ENCODE data around the gene KRTAP5-7. TPM values are rescaled to one million over a fixed set of nuclear protein-coding genes. Genes with fewer than 3 reads are reported as not detected.
"Not testable (repeated sequence)": the region's sequence is repeated elsewhere in the genome, so short reads cannot be mapped to it uniquely, and the experiment has no call there.

Gene KRTAP5-7
- not detected for total RNA-seq

- H3K27me3 ChIP-seq, H3K36me3 ChIP-seq, H3K27ac ChIP-seq, H3K4me3 ChIP-seq, H3K4me1 ChIP-seq, ATAC-seq: not testable (repeated sequence)
- peaks cover 0 to 10% (median 0%) of the 10 kb centered on the region in 3 donors for H3K9me3 ChIP-seq
- 60 to 71% methylated on average over 5 to 7 of the region's 10 CpGs for WGBS, 2 donors (ENCODE audit: low coverage in 1 of 2)
Measured at GRCh38 chr11:71526796-71527575, at the start of gene KRTAP5-7. Gene KRTAP5-7, plus strand, starts transcription at chr11:71527267. Its CDS starts 34 bp downstream, at chr11:71527301.

- no peaks in the 10 kb centered on the region for H3K9me3 ChIP-seq
- H3K27me3 ChIP-seq, result no peaks in the 10 kb centered on the region
- TF ChIP-seq EP300 (IDR thresholded peaks at IDR 0.05) (no peak), POLR2AphosphoS5 (IDR thresholded peaks at IDR 0.05) (no peak), POLR2A (IDR thresholded peaks at IDR 0.05) (no peak), CTCF (IDR thresholded peaks at IDR 0.05) (no peak)
- no peak overlapping the region for H3K27ac ChIP-seq
- H3K4me1 ChIP-seq, result no peaks in the 10 kb centered on the region
- ATAC-seq, result no peak
- H3K36me3 ChIP-seq, result peaks cover 0 to 100% of the 10 kb centered on the region in 2 donors
- H3K4me3 ChIP-seq, result no peak overlapping the region
- WGBS, 2 donors (ENCODE audit: low coverage in 1 of 2), result 69 to 81% methylated on average over 4 to 13 of the region's 25 CpGs
Measured at GRCh38 chr11:71477641-71478527, 49.2 kb upstream of the KRTAP5-7 start.

GRCh38 chr11:71478528-71478840, 48.6 kb upstream of the KRTAP5-7 start:
- TF ChIP-seq EP300 (IDR thresholded peaks at IDR 0.05) (no peak), POLR2AphosphoS5 (IDR thresholded peaks at IDR 0.05) (no peak), CTCF (IDR thresholded peaks at IDR 0.05) (no peak), POLR2A (IDR thresholded peaks at IDR 0.05) (no peak)
- Histone ChIP-seq H3K4me1 (no peaks in the 10 kb centered on the region), H3K27ac (no peak overlapping the region), H3K9me3 (no peaks in the 10 kb centered on the region), H3K4me3 (no peak overlapping the region), H3K27me3 (no peaks in the 10 kb centered on the region), H3K36me3 (peaks cover 0 to 100% of the 10 kb centered on the region in 2 donors)
- no peak for ATAC-seq
- 100% methylated on average over 4 of the region's 11 CpGs; no CpG with 5 or more reads in 1 of the 2 donors for WGBS, 2 donors (ENCODE audit: low coverage in 1 of 2)

DNA sequence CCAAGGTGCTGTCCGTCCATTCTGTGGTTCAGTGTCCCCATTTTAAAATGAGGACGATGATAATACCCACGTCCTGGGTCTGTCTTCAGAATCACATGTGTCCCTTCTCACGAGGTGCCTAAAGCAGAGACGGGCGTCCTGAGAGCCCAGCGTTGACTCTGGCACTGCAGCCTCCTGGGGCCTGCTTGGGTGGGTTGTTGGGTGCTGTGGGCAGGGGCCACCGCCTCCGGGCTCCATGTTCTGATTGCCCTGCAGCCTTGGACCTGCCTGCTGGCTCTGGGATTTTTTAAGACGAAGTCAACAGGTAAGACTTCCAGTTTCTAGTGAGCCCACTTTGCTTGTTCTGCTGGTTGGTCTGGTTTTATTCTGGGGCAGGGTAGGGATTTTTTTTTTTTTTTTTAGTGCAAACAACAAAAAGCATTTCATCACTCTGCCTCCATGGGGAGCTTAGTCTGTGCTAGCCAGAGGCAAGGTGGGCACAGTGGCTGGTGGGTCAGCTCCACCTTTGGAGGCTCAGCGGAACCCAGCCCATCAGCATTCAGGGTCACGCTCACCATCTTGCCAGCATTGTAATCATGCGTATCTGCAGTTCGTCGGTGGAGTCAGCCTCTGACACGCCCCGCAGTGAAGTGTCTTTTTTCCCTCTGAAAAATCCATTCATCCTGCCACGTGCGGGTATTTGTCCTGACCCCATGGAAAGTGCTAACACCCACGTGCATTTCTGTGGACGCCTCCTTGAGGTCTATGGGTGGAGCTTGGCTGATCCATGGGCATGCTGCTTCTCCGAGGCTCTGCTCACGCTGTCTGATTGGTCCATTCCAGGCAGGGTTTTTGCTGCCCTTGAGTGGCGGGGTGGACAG, 45.7 kb upstream of the KRTAP5-7 start:
- Histone ChIP-seq H3K27ac (no peak overlapping the region), H3K36me3 (peaks cover 0 to 100% of the 10 kb centered on the region in 2 donors), H3K4me3 (no peak overlapping the region), H3K9me3 (no peaks in the 10 kb centered on the region), H3K4me1 (no peaks in the 10 kb centered on the region), H3K27me3 (no peaks in the 10 kb centered on the region)
- 93% methylated on average over 19 of the region's 24 CpGs; no CpG with 5 or more reads in 1 of the 2 donors for WGBS, 2 donors (ENCODE audit: low coverage in 1 of 2)
- no peak for ATAC-seq
- TF ChIP-seq EP300 (IDR thresholded peaks at IDR 0.05) (no peak), CTCF (IDR thresholded peaks at IDR 0.05) (no peak), POLR2A (IDR thresholded peaks at IDR 0.05) (no peak), POLR2AphosphoS5 (IDR thresholded peaks at IDR 0.05) (no peak)

DNA sequence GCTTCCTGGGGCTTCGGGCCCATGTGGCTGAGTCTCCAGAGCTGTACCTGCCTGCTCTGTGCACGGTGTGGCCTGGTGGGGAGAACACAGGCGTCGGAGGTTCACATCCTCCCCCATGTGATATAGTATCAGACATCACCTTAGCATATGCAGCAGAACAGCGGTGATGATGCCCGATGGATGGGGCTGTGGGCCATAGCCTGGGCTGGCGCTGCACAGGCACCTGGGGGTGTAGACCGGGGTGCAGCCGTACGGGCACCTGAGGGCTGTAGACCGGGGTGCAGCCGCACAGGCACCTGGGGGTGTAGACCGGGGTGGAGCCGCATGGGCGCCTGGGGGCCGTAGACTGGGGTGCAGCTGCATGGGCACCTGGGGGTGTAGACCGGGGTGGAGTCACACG, 44.9 kb upstream of the KRTAP5-7 start:
- no peaks in the 10 kb centered on the region for H3K9me3 ChIP-seq
- TF ChIP-seq CTCF (IDR thresholded peaks at IDR 0.05) (no peak), POLR2A (IDR thresholded peaks at IDR 0.05) (no peak), POLR2AphosphoS5 (IDR thresholded peaks at IDR 0.05) (no peak), EP300 (IDR thresholded peaks at IDR 0.05) (no peak)
- no peaks in the 10 kb centered on the region for H3K27me3 ChIP-seq
- peaks cover 0 to 99% of the 10 kb centered on the region in 2 donors for H3K36me3 ChIP-seq
- H3K4me1 ChIP-seq, result no peaks in the 10 kb centered on the region
- H3K27ac ChIP-seq, result no peak overlapping the region
- no peak for ATAC-seq
- no peak overlapping the region for H3K4me3 ChIP-seq
- no CpG with 5 or more reads among the region's 18 CpGs for WGBS, 2 donors (ENCODE audit: low coverage in 1 of 2)
